ENCODE measurements around the gene AMOTL1.

AMOTL1 gene

GRCh38 chr11:94785509-94785908, 17.4 kb downstream of the AMOTL1 start:
- H3K27ac ChIP-seq: no peak overlapping the region
- no peak overlapping the region for H3K4me3 ChIP-seq (ENCODE audit: low read depth, low read length)
- H3K9me3 ChIP-seq (ENCODE audit: severe bottlenecking): no peaks in the 10 kb centered on the region
- TF ChIP-seq CTCF (IDR thresholded peaks at IDR 0.05; ENCODE audit: low read depth, low read length): no peak
- H3K27me3 ChIP-seq (ENCODE audit: insufficient read depth, low read depth, severe bottlenecking): no peaks in the 10 kb centered on the region
- no peak for DNase-seq
- H3K36me3 ChIP-seq: no peaks in the 10 kb centered on the region; the same call in 1 of the 2 replicates

- Histone ChIP-seq H3K4me3 (ENCODE audit: low read depth, low read length) (no peak overlapping the region), H3K9me3 (ENCODE audit: severe bottlenecking) (no peaks in the 10 kb centered on the region), H3K27ac (no peak overlapping the region), H3K36me3 (no peaks in the 10 kb centered on the region; the same call in 1 of the 2 replicates), H3K27me3 (ENCODE audit: insufficient read depth, low read depth, severe bottlenecking) (no peaks in the 10 kb centered on the region)
- TF ChIP-seq CTCF (IDR thresholded peaks at IDR 0.05; ENCODE audit: low read depth, low read length): peak; percentile 51
- DNase-seq: no peak
Measured at GRCh38 chr11:94786264-94787126, 18.3 kb downstream of the AMOTL1 start.

GRCh38 chr11:94787801-94788200, 19.6 kb downstream of the AMOTL1 start:
- Histone ChIP-seq H3K27me3 (ENCODE audit: insufficient read depth, low read depth, severe bottlenecking) (no peaks in the 10 kb centered on the region), H3K27ac (no peak overlapping the region), H3K9me3 (ENCODE audit: severe bottlenecking) (no peaks in the 10 kb centered on the region), H3K4me3 (ENCODE audit: low read depth, low read length) (no peak overlapping the region), H3K36me3 (no peaks in the 10 kb centered on the region; the same call in 1 of the 2 replicates)
- DNase-seq: no peak
- TF ChIP-seq CTCF (IDR thresholded peaks at IDR 0.05; ENCODE audit: low read depth, low read length): no peak

- no peaks in the 10 kb centered on the region for H3K27me3 ChIP-seq (ENCODE audit: insufficient read depth, low read depth, severe bottlenecking)
- H3K9me3 ChIP-seq (ENCODE audit: severe bottlenecking): no peaks in the 10 kb centered on the region
- no peak overlapping the region for H3K4me3 ChIP-seq (ENCODE audit: low read depth, low read length)
- no peak overlapping the region for H3K27ac ChIP-seq
- DNase-seq: no peak
- no peak for TF ChIP-seq CTCF (IDR thresholded peaks at IDR 0.05; ENCODE audit: low read depth, low read length)
- H3K36me3 ChIP-seq: no peaks in the 10 kb centered on the region; the same call in 1 of the 2 replicates
Measured at GRCh38 chr11:94788396-94788795, 20.2 kb downstream of the AMOTL1 start.

- H3K36me3 ChIP-seq: peaks cover 2% of the 10 kb centered on the region
- DNase-seq: no peak
- no peak for TF ChIP-seq CTCF (IDR thresholded peaks at IDR 0.05; ENCODE audit: low read depth, low read length)
- H3K27ac ChIP-seq: no peak overlapping the region
- H3K9me3 ChIP-seq (ENCODE audit: severe bottlenecking): no peaks in the 10 kb centered on the region
- no peak overlapping the region for H3K4me3 ChIP-seq (ENCODE audit: low read depth, low read length)
- H3K27me3 ChIP-seq (ENCODE audit: insufficient read depth, low read depth, severe bottlenecking): no peaks in the 10 kb centered on the region
Measured at GRCh38 chr11:94790197-94790596, 22.0 kb downstream of the AMOTL1 start.
